GM18520 (cell line): ENCODE results near the gene MRTFA.

Experiments used
- ATAC-seq: cut with Tn5 transposase; IDR thresholded peaks from one replicate; pipeline ENCODE4 v1.9.1; 2021; ENCODE audit not compliant: unreplicated experiment

The MRTFA gene

GRCh38 chr22:40433416-40434090, 203.0 kb downstream of the MRTFA start:
- ATAC-seq: no peak

DNA sequence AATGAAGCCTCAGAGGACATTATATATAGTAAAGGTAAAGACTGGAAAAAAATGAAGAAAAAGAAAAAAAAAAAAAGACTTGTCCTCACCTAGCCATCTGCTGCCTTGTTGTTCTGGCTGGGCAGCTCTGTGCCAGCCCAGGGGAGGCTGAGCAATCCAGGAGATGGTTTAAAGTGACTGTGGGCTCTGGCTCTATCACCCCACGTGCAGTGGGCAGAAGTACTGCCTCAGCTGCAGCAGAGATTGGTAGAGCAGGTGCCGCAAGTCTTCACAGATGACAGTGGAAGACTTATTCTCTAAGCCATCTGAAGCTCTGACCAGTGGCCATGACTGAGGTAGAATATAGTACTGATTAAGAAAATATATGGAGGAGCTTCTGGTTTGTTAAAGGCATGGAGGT, 203.9 kb downstream of the MRTFA start:
- no peak for ATAC-seq

DNA sequence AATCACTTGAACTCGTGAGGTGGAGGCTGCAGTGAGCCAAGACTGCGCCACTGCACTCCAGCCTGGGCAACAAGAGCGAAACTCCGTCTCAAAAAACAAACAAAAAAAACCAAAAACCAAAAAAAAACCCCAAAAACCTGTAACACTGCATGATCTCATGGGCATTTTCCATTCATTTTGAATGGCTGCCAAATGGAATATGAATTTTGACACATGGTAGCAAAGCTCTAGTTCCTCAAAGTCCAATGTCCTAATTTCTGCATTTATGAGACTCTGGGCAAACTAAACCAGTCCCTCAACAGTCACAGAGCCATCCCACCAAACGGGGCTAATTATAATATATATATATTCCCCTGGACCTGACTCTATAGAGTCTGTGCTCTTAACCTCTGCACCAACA, 204.4 kb downstream of the MRTFA start:
- ATAC-seq: no peak

- ATAC-seq: no peak
Observed at GRCh38 chr22:40430991-40431390, 205.5 kb downstream of the MRTFA start.

- no peak for ATAC-seq
Observed at GRCh38 chr22:40429481-40429880, 207.0 kb downstream of the MRTFA start.

GRCh38 chr22:40428796-40429195, 207.7 kb downstream of the MRTFA start:
- no peak for ATAC-seq

DNA sequence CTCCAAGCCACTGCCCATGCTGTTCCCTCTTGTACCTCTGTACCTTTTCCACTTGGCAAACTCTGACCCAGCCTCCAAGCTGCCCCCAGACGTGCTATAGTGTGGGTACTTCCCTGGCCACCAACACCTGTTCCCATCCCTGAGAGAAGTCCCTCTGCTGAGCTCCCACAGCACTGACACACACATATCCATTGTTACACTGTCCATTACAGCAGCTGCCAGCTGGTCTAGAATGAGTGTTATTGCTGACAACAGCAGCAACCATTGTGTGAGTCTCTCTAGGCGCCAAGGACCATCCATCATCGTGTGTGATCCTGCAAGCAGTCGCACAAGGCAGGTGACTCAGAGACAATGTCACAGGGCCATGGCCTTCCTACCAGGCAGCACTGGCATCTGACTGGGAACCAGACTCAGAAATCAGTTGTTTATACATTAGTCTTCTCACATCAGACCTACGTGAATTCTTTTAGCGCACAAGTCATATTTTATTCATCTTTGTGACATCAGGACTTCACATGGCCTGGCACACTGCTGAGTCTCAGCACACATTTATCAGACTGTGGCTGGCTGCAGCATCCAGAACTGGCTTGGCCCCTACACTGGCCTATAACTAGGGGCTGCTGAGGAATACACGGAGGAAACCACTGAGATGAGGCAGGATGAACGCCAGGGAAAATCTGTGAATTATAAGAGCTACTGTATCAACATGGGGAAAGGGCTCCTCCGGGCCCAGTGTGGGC, 209.8 kb downstream of the MRTFA start:
- no peak for ATAC-seq

- no peak for ATAC-seq
Observed at GRCh38 chr22:40425082-40425481, 211.4 kb downstream of the MRTFA start.

GRCh38 chr22:40423882-40424640, 212.5 kb downstream of the MRTFA start:
- no peak for ATAC-seq

DNA sequence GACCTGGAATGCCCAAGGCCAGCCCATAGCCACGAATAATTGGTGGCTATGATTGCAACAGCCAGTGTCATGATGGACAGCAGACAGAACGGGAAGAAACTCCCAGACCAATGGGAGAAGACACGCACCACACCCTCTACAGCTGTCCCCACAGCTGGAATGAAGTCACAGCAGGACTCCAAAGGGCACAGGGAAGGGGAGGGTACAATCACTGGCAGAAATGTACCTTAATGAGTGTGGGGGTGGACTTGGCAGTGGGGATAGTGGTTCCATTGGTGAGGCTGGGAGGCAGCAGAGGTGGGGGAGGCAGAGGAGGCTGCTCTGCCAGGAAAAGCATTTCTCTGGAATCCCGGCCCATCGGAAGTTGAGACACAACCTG, 213.2 kb downstream of the MRTFA start:
- ATAC-seq: no peak

- ATAC-seq: no peak
Observed at GRCh38 chr22:40422558-40423309, 213.8 kb downstream of the MRTFA start.

DNA sequence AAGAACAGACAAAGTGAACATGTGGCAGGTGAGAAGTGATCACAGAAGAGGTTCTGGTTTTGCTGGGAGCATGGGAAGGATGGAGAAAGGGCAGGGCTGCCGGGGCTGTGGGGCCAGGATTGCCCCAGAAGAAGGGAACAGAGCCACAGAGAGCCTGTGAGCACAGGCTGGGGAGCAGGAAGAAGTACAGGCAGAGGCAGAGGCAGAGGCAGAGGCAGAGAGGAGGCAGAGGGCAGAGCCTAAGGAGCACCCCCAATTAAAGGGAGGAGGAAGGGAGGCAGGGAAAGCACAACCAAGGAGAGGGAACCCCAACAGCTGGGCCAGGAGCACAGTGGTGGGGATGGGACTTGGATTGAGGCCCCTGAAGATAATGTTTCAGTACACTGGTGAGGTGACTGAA, 214.6 kb downstream of the MRTFA start:
- no peak for ATAC-seq

GRCh38 chr22:40421082-40421350, 215.5 kb downstream of the MRTFA start:
- ATAC-seq: no peak

DNA sequence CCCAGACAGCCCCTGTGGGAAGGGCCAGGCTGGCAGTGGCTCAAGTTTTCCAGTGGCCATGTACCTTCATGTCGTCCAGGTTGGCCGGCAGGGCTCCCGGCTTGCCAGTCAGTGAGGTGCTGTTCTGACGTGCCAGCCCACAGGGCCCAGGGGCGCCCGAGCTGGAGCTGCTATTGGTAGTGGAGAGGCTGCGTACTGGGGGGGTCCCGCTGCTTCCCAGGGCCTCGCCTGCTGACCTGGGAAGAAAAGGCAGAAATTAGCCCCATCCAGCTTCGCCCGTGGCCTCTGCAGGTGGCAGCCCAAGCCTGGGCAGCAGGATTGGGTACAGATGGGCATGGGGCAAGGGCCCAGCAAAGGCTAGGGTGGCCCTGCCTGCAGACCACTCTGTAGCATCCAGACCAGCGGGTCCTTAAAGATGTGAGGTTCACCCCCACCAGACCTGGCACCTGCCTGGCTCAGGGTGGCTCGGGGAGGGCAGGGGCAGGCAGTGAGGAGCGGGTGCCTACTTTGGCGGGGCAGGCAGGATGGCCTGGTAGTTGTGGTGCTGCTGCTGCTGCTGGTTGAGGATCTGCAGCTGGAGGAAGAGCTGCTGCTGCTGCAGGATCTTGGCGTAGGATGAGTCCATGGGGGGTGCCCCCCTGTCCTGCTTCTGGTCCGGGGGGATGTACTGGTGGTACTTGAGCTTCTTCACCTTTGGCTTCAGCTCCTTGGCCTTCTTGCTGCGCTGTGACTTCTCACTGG, 216.0 kb downstream of the MRTFA start:
- no peak for ATAC-seq

GRCh38 chr22:40419718-40420117, 216.8 kb downstream of the MRTFA start:
- no peak for ATAC-seq

DNA sequence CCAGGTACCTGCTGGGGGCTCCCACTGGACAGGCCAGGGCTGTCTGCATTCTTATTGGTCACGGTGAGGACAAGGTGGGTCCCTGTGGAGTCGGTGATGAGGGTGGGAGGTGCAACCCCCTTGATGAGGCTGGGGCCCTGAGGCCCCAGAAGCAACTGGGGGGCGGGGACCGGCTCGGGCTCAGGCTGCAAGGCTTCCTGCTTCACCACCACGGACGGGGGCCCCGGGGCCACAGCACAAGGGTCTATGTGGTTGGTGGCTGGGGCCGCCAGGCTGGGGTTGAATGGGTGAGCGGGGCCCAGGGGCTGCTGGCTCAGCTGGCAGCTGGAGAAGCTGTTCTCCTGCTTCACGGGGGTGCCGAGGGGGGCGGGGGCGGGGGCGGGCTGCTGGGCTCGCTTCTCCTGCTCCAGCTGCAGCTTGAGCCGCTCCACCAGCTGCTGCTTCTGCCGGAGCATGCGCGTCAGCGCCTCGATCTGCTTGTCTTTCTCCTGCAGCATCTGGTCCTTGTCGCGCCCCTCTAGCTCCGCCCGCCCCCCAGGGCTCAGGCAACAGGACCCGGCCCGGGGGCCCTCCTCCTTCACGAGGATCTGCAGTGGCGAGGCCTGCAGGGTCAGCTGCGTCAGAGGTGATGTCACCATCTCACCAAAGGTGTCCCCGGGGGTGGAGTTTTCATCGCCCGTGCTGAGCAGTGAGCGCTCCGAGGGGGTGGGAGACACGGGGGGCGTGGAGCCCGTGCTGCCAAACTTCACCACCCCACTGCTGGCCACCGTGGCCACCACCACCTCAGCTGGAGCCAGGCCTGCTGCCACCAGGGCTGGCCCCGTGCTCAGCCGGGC, 217.9 kb downstream of the MRTFA start:
- no peak for ATAC-seq

- ATAC-seq: no peak
Observed at GRCh38 chr22:40417881-40418280, 218.6 kb downstream of the MRTFA start.

- ATAC-seq: no peak
Observed at GRCh38 chr22:40417041-40417440, 219.5 kb downstream of the MRTFA start.

GRCh38 chr22:40416636-40417035, 219.9 kb downstream of the MRTFA start:
- no peak for ATAC-seq

DNA sequence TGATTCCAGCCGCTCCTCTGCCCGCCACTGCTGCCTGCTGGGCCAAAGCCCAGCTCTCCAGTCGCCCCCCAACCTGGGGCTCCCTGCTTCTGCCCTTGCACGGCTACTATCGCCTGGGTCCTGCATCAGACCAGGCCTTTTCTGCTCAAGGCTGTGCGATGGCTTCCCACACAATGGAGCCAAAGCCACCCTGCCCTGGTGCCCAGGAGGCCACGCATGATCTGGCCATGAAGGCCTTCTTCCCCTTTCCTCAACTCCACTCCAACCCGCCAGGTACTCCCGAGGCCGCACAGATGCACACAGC, 220.3 kb downstream of the MRTFA start:
- no peak for ATAC-seq
